SU-DHL-6 (cell line): ENCODE measurements around the gene ATPAF1.
"Not testable (repeated sequence)": the region's sequence is repeated elsewhere in the genome, so short reads cannot be mapped to it uniquely, and the experiment has no call there.

ENCODE experiments used
- H2AFZ ChIP-seq: fragments of 200-600 bp; sonication (generic); 2 replicates; pipeline ENCODE4 v1.6.1; 2014; ENCODE audit warnings: low read depth, mild to moderate bottlenecking, moderate library complexity, mixed read lengths, antibody characterized with exemption, low read length; ENCODE audit not compliant: severe bottlenecking
- H3F3A ChIP-seq: fragments of 200-600 bp; shearing (Covaris generic); 2 replicates; pipeline ENCODE4 v1.6.0; 2016; ENCODE audit warnings: antibody characterized with exemption, mild to moderate bottlenecking; ENCODE audit not compliant: insufficient read depth
- H3K27ac ChIP-seq: fragments of 200-600 bp; sonication (generic); 2 replicates; pipeline ENCODE4 v1.5.1; 2016; ENCODE audit warnings: low read depth, mild to moderate bottlenecking, low read length, moderate library complexity, mixed read lengths
- H3K27me3 ChIP-seq: fragments of 200-600 bp; sonication (generic), shearing (Covaris generic); 2 replicates; pipeline ENCODE4 v1.6.0; 2014; ENCODE audit warnings: mild to moderate bottlenecking, low read length
- H3K36me3 ChIP-seq: fragments of 200-600 bp; sonication (generic); 2 replicates; pipeline ENCODE4 v1.6.1; 2014; ENCODE audit warnings: mild to moderate bottlenecking, low read length, mixed read lengths
- H3K4me2 ChIP-seq: fragments of 300-600, 200-600 bp; shearing (Covaris generic), sonication (generic); 2 replicates; pipeline ENCODE4 v1.6.0; 2014; ENCODE audit warnings: low read length, low read depth, mild to moderate bottlenecking; ENCODE audit not compliant: poor library complexity, severe bottlenecking
- H3K4me3 ChIP-seq: fragments of 200-600 bp; sonication (generic); 2 replicates; pipeline ENCODE4 v1.5.1; 2014; ENCODE audit warnings: antibody characterized with exemption, low read length, mild to moderate bottlenecking, mixed read lengths; ENCODE audit not compliant: insufficient read depth, poor library complexity, severe bottlenecking
- H3K79me2 ChIP-seq: fragments of 200-600 bp; sonication (generic); 2 replicates; pipeline ENCODE4 v1.6.1; 2014; ENCODE audit warnings: mild to moderate bottlenecking, low read length, moderate library complexity; ENCODE audit not compliant: insufficient read depth
- H3K9ac ChIP-seq: fragments of 200-600 bp; sonication (generic); 2 replicates; pipeline ENCODE4 v1.7.0; 2014; ENCODE audit warnings: mild to moderate bottlenecking, low read length
- H3K9me2 ChIP-seq: fragments of 200-600 bp; sonication (generic); replicated peaks from 2 replicates; pipeline ENCODE4 v1.6.1; 2014; ENCODE audit warnings: low read length; ENCODE audit not compliant: insufficient read depth
- H3K9me3 ChIP-seq: fragments of 200-600 bp; sonication (generic); 2 replicates; pipeline ENCODE4 v1.6.1; 2014; ENCODE audit warnings: low read length, mixed read lengths; ENCODE audit not compliant: insufficient read depth
- H4K20me1 ChIP-seq: fragments of 200-600 bp; sonication (generic); 2 replicates; pipeline ENCODE4 v1.6.1; 2014; ENCODE audit warnings: low read depth, mild to moderate bottlenecking, antibody characterized with exemption, low read length, moderate library complexity, mixed read lengths
- EZH2phosphoT487 ChIP-seq: fragments of 200-600 bp; sonication (generic), shearing (Covaris generic); conservative IDR thresholded peaks from 2 replicates; pipeline ENCODE4 v1.6.1; 2018; ENCODE audit warnings: mild to moderate bottlenecking, antibody characterized with exemption, low read length, moderate library complexity, mixed read lengths
- TF ChIP-seq, protein P1 (sequence below): fragments of 200-600 bp; sonication (generic); IDR thresholded peaks from one replicate; pipeline ENCODE4 v1.5.1; 2017; ENCODE audit warnings: antibody characterized with exemption, mild to moderate bottlenecking, low read length, moderate library complexity; ENCODE audit not compliant: insufficient read depth, poor library complexity, severe bottlenecking

ATPAF1 gene

GRCh38 chr1:46652321-46653100 lies 15.7 kb downstream of the ATPAF1 start:
- H3K4me3 ChIP-seq = no peak overlapping the region
- no peak overlapping the region for H3K4me2 ChIP-seq
- no peaks in the 10 kb centered on the region for H3K27me3 ChIP-seq
- H3K9me2 ChIP-seq = no peaks in the 10 kb centered on the region
- H3K27ac ChIP-seq = no peak overlapping the region
- H3K79me2 ChIP-seq = no peaks in the 10 kb centered on the region
- H3F3A ChIP-seq = no peaks in the 10 kb centered on the region
- TF ChIP-seq, protein P1, sequence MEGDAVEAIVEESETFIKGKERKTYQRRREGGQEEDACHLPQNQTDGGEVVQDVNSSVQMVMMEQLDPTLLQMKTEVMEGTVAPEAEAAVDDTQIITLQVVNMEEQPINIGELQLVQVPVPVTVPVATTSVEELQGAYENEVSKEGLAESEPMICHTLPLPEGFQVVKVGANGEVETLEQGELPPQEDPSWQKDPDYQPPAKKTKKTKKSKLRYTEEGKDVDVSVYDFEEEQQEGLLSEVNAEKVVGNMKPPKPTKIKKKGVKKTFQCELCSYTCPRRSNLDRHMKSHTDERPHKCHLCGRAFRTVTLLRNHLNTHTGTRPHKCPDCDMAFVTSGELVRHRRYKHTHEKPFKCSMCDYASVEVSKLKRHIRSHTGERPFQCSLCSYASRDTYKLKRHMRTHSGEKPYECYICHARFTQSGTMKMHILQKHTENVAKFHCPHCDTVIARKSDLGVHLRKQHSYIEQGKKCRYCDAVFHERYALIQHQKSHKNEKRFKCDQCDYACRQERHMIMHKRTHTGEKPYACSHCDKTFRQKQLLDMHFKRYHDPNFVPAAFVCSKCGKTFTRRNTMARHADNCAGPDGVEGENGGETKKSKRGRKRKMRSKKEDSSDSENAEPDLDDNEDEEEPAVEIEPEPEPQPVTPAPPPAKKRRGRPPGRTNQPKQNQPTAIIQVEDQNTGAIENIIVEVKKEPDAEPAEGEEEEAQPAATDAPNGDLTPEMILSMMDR = no peak
- no peak for TF ChIP-seq EZH2phosphoT487
- no peak overlapping the region for H3K9ac ChIP-seq
- no peaks in the 10 kb centered on the region for H4K20me1 ChIP-seq
- H3K36me3 ChIP-seq = peaks cover 30% of the 10 kb centered on the region
- peaks cover 4% of the 10 kb centered on the region; the same call in 1 of the 2 replicates for H3K9me3 ChIP-seq
- H2AFZ ChIP-seq = no peak overlapping the region

- H3K4me2 ChIP-seq, H3K27ac ChIP-seq, H3K9ac ChIP-seq, H4K20me1 ChIP-seq, H3K27me3 ChIP-seq, H3F3A ChIP-seq, H3K79me2 ChIP-seq, H2AFZ ChIP-seq, H3K9me2 ChIP-seq, H3K9me3 ChIP-seq, H3K4me3 ChIP-seq: not testable (repeated sequence)
- peaks cover 24% of the 10 kb centered on the region for H3K36me3 ChIP-seq
Observed at GRCh38 chr1:46651152-46651551, 17.0 kb downstream of the ATPAF1 start.

DNA sequence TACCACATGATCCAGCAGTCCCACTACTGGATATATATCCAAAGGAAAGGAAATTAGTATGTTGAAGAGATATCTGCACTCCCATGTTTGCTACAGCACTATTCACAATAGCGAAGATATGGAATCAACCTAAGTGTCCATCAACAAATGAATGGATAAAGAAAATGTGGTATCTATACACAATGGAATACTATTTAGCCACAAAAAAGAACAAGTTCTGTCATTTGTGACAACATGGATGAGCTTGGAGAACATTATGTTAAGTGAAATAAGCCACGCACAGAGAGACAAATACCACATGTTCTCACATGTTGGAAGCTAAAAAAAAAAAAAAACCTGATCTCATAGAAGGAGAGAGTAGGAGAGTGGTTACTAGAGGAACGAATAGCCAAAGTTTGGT lies 17.7 kb downstream of the ATPAF1 start:
- H3K9me3 ChIP-seq = peaks cover 4% of the 10 kb centered on the region; the same call in 1 of the 2 replicates
- no peak overlapping the region for H3K27ac ChIP-seq
- H2AFZ ChIP-seq = no peak overlapping the region
- TF ChIP-seq, protein P1 = no peak
- no peak for TF ChIP-seq EZH2phosphoT487
- H3K4me2 ChIP-seq = no peak overlapping the region
- no peaks in the 10 kb centered on the region for H3F3A ChIP-seq
- H3K36me3 ChIP-seq = peaks cover 19% of the 10 kb centered on the region
- no peaks in the 10 kb centered on the region for H4K20me1 ChIP-seq
- no peaks in the 10 kb centered on the region for H3K9me2 ChIP-seq
- no peaks in the 10 kb centered on the region for H3K27me3 ChIP-seq
- H3K9ac ChIP-seq = no peak overlapping the region
- H3K79me2 ChIP-seq = no peaks in the 10 kb centered on the region
- H3K4me3 ChIP-seq = no peak overlapping the region

DNA sequence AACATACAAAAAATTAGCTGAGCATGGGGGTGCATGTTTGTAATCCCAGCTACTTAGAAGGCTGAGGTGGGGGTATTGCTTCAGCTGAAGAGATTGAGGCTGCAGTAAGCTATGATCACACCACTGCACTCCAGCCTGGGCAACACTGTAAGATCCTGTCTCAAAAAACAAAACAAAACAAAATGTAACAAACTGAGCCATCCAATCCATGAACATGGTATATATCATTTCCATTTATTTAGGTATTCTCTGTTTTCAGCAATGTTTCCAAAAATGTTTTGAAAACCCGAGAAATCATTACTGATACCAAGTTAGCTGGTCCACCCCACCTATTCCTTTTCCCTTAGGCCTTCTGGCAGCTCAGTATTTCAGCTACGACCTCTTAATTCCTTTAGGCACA lies 18.4 kb downstream of the ATPAF1 start:
- H3K9me2 ChIP-seq = no peaks in the 10 kb centered on the region
- no peaks in the 10 kb centered on the region for H3K79me2 ChIP-seq
- no peak overlapping the region for H3K9ac ChIP-seq
- TF ChIP-seq, protein P1 = no peak
- no peak for TF ChIP-seq EZH2phosphoT487
- H3K36me3 ChIP-seq = peaks cover 15% of the 10 kb centered on the region
- H3K9me3 ChIP-seq = peaks cover 4% of the 10 kb centered on the region; the same call in 1 of the 2 replicates
- no peaks in the 10 kb centered on the region for H3F3A ChIP-seq
- no peak overlapping the region for H2AFZ ChIP-seq
- no peak overlapping the region for H3K27ac ChIP-seq
- H3K27me3 ChIP-seq = no peaks in the 10 kb centered on the region
- no peak overlapping the region for H3K4me2 ChIP-seq
- no peaks in the 10 kb centered on the region for H4K20me1 ChIP-seq
- no peak overlapping the region for H3K4me3 ChIP-seq
